PC-9 (cell line): ENCODE data around the gene TXNRD1. TPM values are rescaled to one million over a fixed set of nuclear protein-coding genes. Genes with fewer than 3 reads are reported as not detected.
A peak's percentile ranks its signal among the peaks of the same experiment; 100 is the strongest.

ENCODE experiments used
- BruUV-seq: library from RNA; stranded (reverse); fragments of 400-500 nt; replicated peaks from 2 replicates; lab custom pipeline; 2021; lab: Mats Ljungman, UMichigan
- CTCF ChIA-PET: fragments of 300-600 bp; sonication (Branson Sonifier 250); formaldehyde crosslinking; loops from one replicate; lab custom pipeline; 2022; ENCODE audit warnings: antibody characterized with exemption; lab: Charles Lee
- POLR2A ChIA-PET: fragments of 300-600 bp; sonication (Branson Sonifier 250); formaldehyde crosslinking; loops from one replicate; lab custom pipeline; 2022; ENCODE audit warnings: antibody characterized with exemption; ENCODE audit not compliant: unreplicated experiment; lab: Charles Lee
- DNase-seq, 2 experiments: peaks; one replicate each; pipeline versions ENCODE4 v3.0.0 to v3.0.0-alpha.2; 2015 to 2022; ENCODE audit warnings: mixed read lengths in 1 of 2
- H2AFZ ChIP-seq: fragments of 200-600 bp; sonication (generic); 2 replicates; pipeline ENCODE4 v1.8.1; 2017; ENCODE audit warnings: antibody characterized with exemption
- H3F3A ChIP-seq: fragments of 200-600 bp; sonication (generic); 2 replicates; pipeline ENCODE4 v1.8.1; 2017; ENCODE audit warnings: antibody characterized with exemption, mild to moderate bottlenecking, low read depth; ENCODE audit not compliant: insufficient read depth
- H3K27ac ChIP-seq: fragments of 200-600 bp; sonication (generic); 2 replicates; pipeline ENCODE4 v1.6.1; 2016; ENCODE audit warnings: mixed run types
- H3K27me3 ChIP-seq: fragments of 200-600 bp; sonication (generic); 2 replicates; pipeline ENCODE4 v1.6.1; 2016; ENCODE audit warnings: low read depth, mixed run types; ENCODE audit not compliant: insufficient read depth
- H3K36me3 ChIP-seq: fragments of 200-600 bp; sonication (generic); 2 replicates; pipeline ENCODE4 v1.6.1; 2016; ENCODE audit warnings: low read depth, mixed run types
- H3K4me1 ChIP-seq: fragments of 200-600 bp; sonication (generic); replicated peaks from 2 replicates; pipeline ENCODE4 v1.6.1; 2016; ENCODE audit warnings: mixed run types; ENCODE audit not compliant: insufficient read depth
- H3K4me2 ChIP-seq: fragments of 200-600 bp; sonication (generic); 2 replicates; pipeline ENCODE4 v1.6.1; 2017; ENCODE audit warnings: mixed run types
- H3K4me3 ChIP-seq: fragments of 200-600 bp; sonication (generic); 2 replicates; pipeline ENCODE4 v1.6.1; 2016; ENCODE audit warnings: mixed run types
- H3K79me2 ChIP-seq: fragments of 200-600 bp; sonication (generic); 2 replicates; pipeline ENCODE4 v1.6.1; 2017; ENCODE audit warnings: low read depth, mixed run types
- H3K9me2 ChIP-seq: fragments of 200-600 bp; sonication (generic); 2 replicates; pipeline ENCODE4 v1.8.1; 2017; ENCODE audit warnings: mild to moderate bottlenecking; ENCODE audit not compliant: insufficient read depth
- H3K9me3 ChIP-seq: fragments of 200-600 bp; sonication (generic); 2 replicates; pipeline ENCODE4 v1.8.1; 2016; ENCODE audit warnings: low read depth; ENCODE audit not compliant: insufficient read depth
- H4K20me1 ChIP-seq: fragments of 200-600 bp; sonication (generic); 2 replicates; pipeline ENCODE4 v1.8.1; 2017; ENCODE audit not compliant: insufficient read depth
- EZH2 ChIP-seq: fragments of 200-600 bp; sonication (generic); IDR thresholded peaks from 2 replicates; pipeline ENCODE4 v1.8.0; 2017; ENCODE audit warnings: antibody characterized with exemption, low read depth
- intact Hi-C: fragments of 100-400 bp; cut with micrococcal nuclease; formaldehyde crosslinking; loops from one replicate; pipeline ENCODE4 v1.10.0; 2022; ENCODE audit not compliant: unreplicated experiment
- total RNA-seq: library from RNA; stranded (reverse); gene quantifications from 2 replicates; pipeline ENCODE4 v1.2.3, GENCODE V29; 2021
- TF ChIP-seq, protein P1 (sequence below): fragments of 200-600 bp; sonication (generic); conservative IDR thresholded peaks from 2 replicates; pipeline ENCODE4 v1.6.1; 2017; ENCODE audit warnings: mixed run types, antibody characterized with exemption, mild to moderate bottlenecking, moderate library complexity

Gene TXNRD1
- total RNA-seq, 1 experiment from 2014 or later: 1,250 TPM

DNA sequence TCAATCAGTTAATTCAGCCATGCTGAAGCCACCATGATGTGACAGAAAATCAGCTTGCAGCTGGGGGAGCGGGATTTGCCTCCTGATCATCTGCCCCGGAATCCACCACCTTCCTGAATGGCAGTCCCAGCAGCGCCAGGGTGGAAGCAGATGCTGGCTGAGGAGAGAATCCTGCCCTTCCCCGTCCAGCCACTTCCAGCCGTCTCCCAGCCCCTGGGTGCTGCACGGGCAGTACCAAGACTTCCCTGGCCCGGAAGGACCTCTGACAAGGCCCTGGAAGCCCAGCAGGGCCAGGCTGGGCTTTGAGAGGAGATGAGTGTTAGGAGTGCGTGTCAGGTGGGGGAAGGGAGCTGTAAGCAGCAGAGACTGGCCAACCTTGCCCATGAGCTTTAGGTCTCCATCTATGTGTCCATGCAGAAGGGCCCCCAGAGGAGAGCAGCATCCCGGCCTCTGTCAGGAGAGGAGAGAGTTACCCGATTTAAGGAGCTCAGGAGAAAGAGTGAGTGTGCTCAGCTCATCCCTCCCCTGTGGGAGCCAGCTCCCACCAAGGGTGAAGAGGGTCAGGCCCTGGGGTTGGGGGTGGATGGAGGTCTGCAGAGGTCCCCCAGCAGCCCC, 157.2 kb downstream of the TXNRD1 start:
- DNase-seq: peak in 1 of 2 experiments; percentile 28
- intact Hi-C loops: loop anchor here (2.0 kb wide), 1 partner anchor 504 kb away; no protein-coding TSS in a partner anchor
- Histone ChIP-seq H3K9me3 (peaks cover 9% of the 10 kb centered on the region), H3K27me3 (no peaks in the 10 kb centered on the region), H3F3A (peaks cover 60% of the 10 kb centered on the region), H3K4me1 (peaks cover 70% of the 10 kb centered on the region), H3K27ac (no peak overlapping the region), H2AFZ (no peak overlapping the region), H3K36me3 (peaks cover 11% of the 10 kb centered on the region), H3K4me2 (no peak overlapping the region), H4K20me1 (no peaks in the 10 kb centered on the region), H3K79me2 (no peaks in the 10 kb centered on the region), H3K9me2 (no peaks in the 10 kb centered on the region), H3K4me3 (no peak overlapping the region)
- TF ChIP-seq, protein P1, sequence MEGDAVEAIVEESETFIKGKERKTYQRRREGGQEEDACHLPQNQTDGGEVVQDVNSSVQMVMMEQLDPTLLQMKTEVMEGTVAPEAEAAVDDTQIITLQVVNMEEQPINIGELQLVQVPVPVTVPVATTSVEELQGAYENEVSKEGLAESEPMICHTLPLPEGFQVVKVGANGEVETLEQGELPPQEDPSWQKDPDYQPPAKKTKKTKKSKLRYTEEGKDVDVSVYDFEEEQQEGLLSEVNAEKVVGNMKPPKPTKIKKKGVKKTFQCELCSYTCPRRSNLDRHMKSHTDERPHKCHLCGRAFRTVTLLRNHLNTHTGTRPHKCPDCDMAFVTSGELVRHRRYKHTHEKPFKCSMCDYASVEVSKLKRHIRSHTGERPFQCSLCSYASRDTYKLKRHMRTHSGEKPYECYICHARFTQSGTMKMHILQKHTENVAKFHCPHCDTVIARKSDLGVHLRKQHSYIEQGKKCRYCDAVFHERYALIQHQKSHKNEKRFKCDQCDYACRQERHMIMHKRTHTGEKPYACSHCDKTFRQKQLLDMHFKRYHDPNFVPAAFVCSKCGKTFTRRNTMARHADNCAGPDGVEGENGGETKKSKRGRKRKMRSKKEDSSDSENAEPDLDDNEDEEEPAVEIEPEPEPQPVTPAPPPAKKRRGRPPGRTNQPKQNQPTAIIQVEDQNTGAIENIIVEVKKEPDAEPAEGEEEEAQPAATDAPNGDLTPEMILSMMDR: no peak
- no TSS peak for BruUV-seq
- POLR2A ChIA-PET: interaction anchor here (0.6 kb wide), 1 partner anchor 652 kb away, joined by 3 read pairs; no protein-coding TSS in a partner anchor
- CTCF ChIA-PET: no interaction called here

DNA sequence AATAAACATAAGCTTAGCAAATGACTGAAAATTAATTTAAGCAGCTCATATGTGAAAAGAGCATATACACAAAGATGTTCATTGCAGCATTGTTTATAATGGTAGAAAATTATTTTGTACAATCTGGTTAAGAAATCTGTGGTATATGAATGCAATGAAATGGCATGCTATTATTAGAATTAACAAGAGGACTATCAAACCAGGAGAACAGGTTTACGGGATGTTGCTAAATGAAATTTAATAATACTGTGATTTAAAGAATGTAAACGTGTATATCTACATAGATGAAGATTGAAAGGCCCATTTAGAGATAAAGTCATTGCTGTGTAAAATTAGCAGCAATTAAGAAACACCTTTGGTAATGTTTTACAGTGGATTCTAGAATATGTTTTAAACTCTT, 158.5 kb downstream of the TXNRD1 start:
- H2AFZ ChIP-seq: no peak overlapping the region
- H3F3A ChIP-seq: peaks cover 60% of the 10 kb centered on the region
- CTCF ChIA-PET: interaction anchor here (1.0 kb wide), 1 partner anchor 8 kb away, joined by 3 read pairs; no protein-coding TSS in a partner anchor
- peaks cover 70% of the 10 kb centered on the region for H3K4me1 ChIP-seq
- DNase-seq: peak in 1 of 2 experiments; percentile 76
- peak overlapping the region; percentile 7; the same call in 1 of the 2 replicates for H3K4me2 ChIP-seq
- no peak for TF ChIP-seq EZH2
- TF ChIP-seq, protein P1: no peak
- H3K79me2 ChIP-seq: no peaks in the 10 kb centered on the region
- peaks cover 5% of the 10 kb centered on the region for H3K36me3 ChIP-seq
- intact Hi-C loops: no loop called here
- H3K4me3 ChIP-seq: no peak overlapping the region
- no peaks in the 10 kb centered on the region for H4K20me1 ChIP-seq
- POLR2A ChIA-PET: no interaction called here
- H3K9me2 ChIP-seq: no peaks in the 10 kb centered on the region
- BruUV-seq: no TSS peak
- no peaks in the 10 kb centered on the region for H3K27me3 ChIP-seq
- H3K27ac ChIP-seq: peak overlapping the region; percentile 36
- peaks cover 9% of the 10 kb centered on the region for H3K9me3 ChIP-seq

- Histone ChIP-seq H3K27ac (no peak overlapping the region), H3K9me3 (peaks cover 2% of the 10 kb centered on the region; the same call in 1 of the 2 replicates), H3F3A (peaks cover 54% of the 10 kb centered on the region), H3K27me3 (no peaks in the 10 kb centered on the region), H3K4me2 (0 out of 2 replicates have a peak overlapping the region, but pooled peaks have one; percentile 7), H3K9me2 (no peaks in the 10 kb centered on the region), H3K36me3 (no peaks in the 10 kb centered on the region), H2AFZ (no peak overlapping the region), H3K4me1 (peaks cover 70% of the 10 kb centered on the region), H3K79me2 (no peaks in the 10 kb centered on the region), H3K4me3 (no peak overlapping the region), H4K20me1 (no peaks in the 10 kb centered on the region)
- no peak for TF ChIP-seq EZH2
- TF ChIP-seq, protein P1: no peak
- CTCF ChIA-PET: no interaction called here
- POLR2A ChIA-PET: interaction anchor here (0.5 kb wide), 1 partner anchor 312 kb away, joined by 5 read pairs; no protein-coding TSS in a partner anchor
- BruUV-seq: no TSS peak
- intact Hi-C loops: no loop called here
- DNase-seq: no peak
These were observed 159.2 kb downstream of the TXNRD1 start for GRCh38 chr12:104374806-104375205.
